ENCODE measurements around the gene POLH.
"Not testable (repeated sequence)": the region's sequence is repeated elsewhere in the genome, so short reads cannot be mapped to it uniquely, and the experiment has no call there.

Gene POLH

GRCh38 chr6:43575772-43576551 lies at the start of gene POLH, which contains the start of gene XPO5:
POLH (plus strand) TSS chr6:43576185; CDS start chr6:43582320, 6,135 bp downstream.
XPO5 (minus strand) TSS chr6:43576038; CDS start chr6:43575864, 174 bp downstream.
- DNase-seq, result peak; percentile 86

DNA sequence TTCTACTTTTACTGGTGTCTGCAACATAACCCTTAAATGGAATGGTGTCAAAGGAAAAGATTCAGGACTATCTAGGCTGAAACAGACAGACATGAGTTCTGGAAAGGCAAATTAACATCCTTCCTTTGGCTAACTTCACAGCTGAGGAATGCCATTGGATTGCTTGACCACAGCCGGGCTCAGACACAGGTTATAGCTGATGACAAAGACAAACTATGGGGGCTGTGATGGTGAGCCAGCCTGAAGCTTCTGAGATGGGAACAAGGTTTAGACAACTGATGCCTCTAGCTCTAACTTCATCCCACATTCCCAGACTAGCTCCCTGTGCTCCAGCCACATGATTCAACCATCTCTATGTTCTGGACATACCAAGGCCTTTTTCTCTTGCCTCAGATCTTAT lies 43.8 kb upstream of the POLH start:
- no peak for DNase-seq

- DNase-seq, result not testable (repeated sequence)
Measured at GRCh38 chr6:43538986-43539385, 37.0 kb upstream of the POLH start.

DNA sequence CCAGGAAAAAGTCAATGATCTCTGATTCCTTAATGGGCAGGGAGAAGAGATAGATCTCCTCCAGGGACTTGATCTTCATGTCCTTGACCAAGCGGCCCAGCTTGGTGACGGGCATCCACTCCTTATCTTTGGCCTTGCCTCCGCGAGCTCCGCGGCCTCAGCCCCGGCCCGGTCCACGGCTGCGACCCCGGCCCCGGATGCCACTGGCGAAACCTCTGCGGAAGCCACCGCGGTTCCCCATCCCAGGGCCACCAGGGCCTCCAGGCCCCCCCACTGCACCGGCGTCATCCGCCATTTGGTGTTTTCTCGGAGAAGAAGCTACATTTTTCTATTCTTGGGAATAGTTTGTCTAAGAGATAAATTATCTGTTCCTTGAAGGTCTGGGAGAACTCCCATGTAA lies 36.6 kb upstream of the POLH start:
- DNase-seq, result not testable (repeated sequence)

DNA sequence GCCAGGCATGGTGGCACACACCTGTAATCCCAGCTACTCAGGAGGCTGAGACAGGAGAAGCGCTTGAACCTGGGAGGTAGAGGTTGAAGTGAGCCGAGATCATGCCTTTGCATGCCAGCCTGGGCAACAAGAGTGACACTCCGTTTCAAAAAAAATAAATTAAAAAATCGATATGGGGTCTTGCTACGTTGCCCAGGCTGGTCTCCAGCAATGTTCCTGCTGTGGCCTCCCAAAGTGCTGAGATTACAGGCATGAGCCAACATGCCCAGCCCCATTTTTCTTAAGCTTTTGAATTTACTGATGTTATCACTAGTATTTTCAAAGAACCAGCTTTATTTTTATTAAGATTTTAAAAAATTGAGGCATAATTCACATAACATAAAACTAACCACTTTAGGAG lies 35.5 kb upstream of the POLH start:
- no peak for DNase-seq

DNA sequence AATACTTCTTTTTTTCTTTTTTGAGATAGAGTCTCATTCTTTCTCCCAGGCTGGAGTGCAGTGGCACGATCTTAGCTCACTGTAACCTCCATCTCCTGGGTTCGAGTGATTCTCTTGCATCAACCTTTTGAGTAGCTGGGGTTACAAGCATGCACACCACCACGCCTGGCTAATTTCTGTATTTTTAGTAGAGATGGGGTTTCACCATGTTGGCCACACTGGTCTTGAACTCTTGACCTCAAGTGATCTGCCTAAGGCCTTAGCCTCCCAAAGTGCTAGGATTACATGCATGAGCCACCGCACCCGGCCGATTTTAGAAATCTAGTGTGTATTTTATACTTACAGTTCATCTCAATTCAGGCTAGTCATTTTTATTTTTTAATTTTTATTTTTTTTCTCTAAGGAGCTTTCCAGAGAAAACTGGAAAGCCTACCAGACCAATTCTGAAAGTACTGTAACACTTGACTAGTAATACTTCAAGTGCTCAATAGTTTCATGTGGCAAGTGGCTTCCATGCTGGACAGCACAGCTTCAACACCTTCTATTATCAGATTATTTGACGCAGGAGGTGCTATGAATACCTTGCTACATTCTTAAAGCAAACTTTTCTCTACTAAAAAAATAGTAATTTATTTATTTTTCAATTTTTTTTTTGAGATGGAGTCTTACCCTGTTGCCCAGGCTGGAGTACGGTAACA lies 34.1 kb upstream of the POLH start:
- DNase-seq, result no peak

GRCh38 chr6:43544461-43544860 lies 31.5 kb upstream of the POLH start:
- DNase-seq, result no peak

DNA sequence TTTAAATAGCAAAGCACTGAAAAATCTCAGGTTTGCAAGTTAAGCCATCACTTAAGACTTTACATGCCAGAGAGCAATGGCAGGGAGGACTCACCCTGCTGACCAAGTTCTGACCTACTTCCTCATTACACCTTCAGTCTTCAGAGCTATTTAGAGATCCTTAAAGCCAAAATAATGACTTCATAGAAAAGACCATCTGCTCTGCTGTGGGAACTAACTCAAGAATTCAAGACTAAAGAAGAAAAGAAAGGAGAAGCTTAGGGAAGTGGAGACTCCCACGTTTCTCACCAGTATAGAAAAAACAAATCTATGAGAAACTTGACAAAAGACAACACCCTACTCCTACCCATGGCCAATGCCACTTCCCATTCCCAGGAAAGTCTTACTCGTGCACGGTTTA lies 28.8 kb upstream of the POLH start:
- no peak for DNase-seq

- not testable (repeated sequence) for DNase-seq
Measured at GRCh38 chr6:43557620-43558019, 18.4 kb upstream of the POLH start.

DNA sequence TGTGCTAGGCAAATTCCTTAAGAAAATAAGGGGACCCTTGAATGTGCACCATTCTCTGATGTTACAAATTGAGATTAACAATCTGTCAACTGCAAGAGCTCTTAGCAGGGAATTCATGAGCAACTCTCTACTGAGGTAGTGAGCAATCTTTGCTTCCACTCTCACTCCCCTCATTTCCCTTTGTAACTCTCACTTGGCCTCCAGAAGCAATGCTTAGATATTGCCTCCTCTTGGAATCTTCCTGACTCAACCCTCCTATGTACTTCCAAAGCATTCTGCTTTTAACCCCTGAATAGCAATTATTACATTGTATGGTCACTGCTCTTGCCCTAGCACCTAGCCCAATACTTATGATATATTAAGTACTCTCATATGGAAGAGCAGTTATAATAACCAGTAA lies 16.7 kb upstream of the POLH start:
- no peak for DNase-seq

GRCh38 chr6:43570876-43571441 lies 5.0 kb upstream of the POLH start:
- DNase-seq, result no peak

DNA sequence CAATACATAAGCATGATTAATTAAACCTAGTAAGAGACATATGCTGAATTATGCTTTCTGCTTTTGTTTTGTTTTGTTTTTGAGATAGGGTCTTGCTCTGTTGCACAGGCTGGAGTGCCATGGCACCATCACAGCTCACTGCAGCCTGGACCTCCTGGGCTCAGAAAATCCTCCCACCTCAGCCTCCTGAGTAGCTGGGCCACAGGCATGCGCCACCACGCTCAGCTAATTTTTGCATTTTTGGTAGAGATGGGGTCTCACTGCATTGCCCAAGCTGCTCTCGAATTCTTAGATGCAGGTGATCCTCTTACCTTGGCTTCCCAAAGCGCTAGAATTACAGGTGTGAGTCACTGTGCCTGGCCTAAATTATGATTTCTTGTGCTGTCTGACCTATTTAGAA lies 4.0 kb upstream of the POLH start:
- DNase-seq, result no peak

DNA sequence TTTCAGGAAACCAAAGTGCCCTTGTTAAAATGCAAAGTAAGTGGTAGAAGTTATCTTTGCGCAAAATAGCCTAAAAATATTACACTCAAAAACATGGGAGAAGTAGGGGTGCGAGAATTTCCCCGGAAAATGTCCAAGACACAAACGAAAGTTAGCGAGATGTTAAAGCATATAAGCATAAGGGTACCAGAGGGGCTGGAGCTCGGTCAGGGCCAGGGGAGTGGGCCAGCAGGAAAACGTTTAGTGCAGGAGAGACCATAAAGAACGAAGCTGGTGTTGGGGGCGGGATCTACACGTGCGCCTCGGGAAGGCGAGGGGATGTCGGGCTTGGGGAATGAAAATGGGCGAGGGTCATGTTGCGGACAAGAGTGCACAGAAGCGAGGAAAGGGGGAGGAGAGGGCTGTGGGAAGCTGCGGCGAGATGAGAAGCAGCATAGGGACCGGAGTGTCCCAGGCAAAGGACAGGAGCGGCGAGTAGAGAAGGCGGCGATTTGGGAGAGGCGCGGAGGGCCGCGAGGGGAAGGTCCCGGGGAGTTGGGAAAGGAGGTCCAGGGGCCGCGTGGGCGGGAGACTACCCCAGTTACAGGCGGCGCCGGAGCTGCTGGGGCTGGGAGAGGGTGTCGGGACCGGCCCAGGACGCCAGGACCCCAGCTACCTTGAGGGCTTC lies 747 bp upstream of the POLH start:
- peak; percentile 4 for DNase-seq

GRCh38 chr6:43578748-43579147 lies 2.8 kb downstream of the POLH start:
- no peak for DNase-seq

GRCh38 chr6:43579171-43579570 lies 3.2 kb downstream of the POLH start:
- no peak for DNase-seq

DNA sequence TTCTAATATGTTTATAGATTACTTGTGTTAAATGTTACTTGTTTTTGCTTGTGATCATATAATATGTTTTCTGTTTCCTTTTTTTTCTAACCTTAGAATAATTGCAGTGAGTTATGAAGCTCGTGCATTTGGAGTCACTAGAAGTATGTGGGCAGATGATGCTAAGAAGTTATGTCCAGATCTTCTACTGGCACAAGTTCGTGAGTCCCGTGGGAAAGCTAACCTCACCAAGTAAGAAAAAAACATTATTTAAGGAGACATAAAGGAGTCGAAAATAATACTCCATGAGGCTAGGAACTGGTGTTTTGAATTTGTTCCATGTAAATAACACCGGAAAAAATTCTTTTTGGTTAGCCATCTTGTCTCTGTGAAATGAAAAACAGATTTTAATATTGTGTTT lies 6.9 kb downstream of the POLH start:
- no peak for DNase-seq

GRCh38 chr6:43584892-43585570 lies 9.0 kb downstream of the POLH start:
- DNase-seq, result no peak

DNA sequence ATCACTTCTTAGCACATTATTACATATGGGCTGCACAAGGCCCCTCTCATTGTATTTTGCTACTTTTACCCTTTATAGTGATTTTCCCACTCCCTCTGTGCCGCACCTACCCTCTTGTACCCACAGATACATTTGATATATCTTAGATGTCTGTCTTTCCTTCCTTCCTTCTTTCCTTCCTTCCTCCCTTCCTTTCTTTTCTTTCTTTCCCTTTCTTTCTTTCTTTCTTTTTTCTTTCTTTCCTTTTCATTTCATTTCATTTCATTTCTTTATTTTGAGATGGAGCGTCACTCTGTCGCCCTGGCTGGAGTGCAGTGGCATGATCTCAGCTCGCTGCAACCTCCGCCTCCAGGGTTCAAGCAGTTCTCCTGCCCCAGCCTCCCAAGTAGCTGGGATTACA lies 12.2 kb downstream of the POLH start:
- DNase-seq, result no peak

DNA sequence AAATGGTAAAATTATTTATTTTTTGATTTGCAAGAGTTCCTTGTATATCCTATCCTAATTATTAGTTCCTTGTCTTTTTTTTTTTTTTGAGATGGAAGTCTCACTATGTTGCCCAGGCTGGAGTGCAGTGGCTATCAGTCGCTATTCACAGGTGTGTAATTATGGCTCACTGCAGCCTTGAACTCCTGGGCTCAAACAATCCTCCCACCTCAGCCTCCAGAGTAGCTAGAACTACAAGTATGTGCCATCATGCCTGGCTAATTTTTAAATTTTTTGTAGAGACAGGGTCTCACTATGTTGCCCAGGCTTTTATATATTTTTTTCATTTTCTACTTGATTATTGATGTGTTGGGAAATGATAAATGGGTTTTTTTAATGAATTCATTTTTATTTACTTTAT lies 13.6 kb downstream of the POLH start:
- not testable (repeated sequence) for DNase-seq

DNA sequence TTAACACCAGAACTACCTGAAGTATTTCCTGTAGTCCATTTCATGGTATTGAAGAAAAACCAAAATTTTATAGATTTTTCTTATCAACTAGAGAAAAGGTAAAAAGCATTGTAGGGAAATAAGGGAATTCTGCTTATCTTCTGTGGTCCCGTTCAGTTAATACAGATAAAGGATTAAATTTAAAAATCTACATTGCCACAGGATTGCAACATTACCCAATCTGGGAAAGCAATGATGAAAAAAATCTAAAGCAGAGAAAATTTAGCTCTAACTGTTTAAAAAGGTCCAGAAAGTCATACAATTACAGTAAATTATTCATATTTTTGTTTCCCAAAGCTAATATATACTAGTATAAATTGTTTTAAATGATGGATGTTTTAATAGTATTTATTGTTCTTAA lies 18.0 kb downstream of the POLH start:
- no peak for DNase-seq

- DNase-seq, result no peak
Measured at GRCh38 chr6:43600595-43600994, 24.6 kb downstream of the POLH start.

GRCh38 chr6:43604174-43604573 lies 28.2 kb downstream of the POLH start:
- DNase-seq, result no peak

GRCh38 chr6:43606019-43606418 lies 30.0 kb downstream of the POLH start:
- DNase-seq, result no peak
